Mesendoderm (in vitro differentiated cells): ENCODE data around the gene FPR2.
A peak's percentile ranks its signal among the peaks of the same experiment; 100 is the strongest.
"Not testable (repeated sequence)": the region's sequence is repeated elsewhere in the genome, so short reads cannot be mapped to it uniquely, and the experiment has no call there.

Experiments
- DNase-seq: peaks from one replicate; pipeline ENCODE4 v3.0.0; 2013
- H2AK5ac ChIP-seq: 2 replicates; pipeline ENCODE4 v1.6.1; 2013; ENCODE audit warnings: low read length, inconsistent platforms
- H2BK120ac ChIP-seq: 2 replicates; pipeline ENCODE4 v1.6.1; 2013; ENCODE audit warnings: low read depth, mild to moderate bottlenecking, low read length, moderate library complexity, mixed read lengths
- H2BK15ac ChIP-seq: replicated peaks from 2 replicates; pipeline ENCODE4 v1.6.1; 2013; ENCODE audit warnings: low read depth, mild to moderate bottlenecking, moderate library complexity
- H2BK5ac ChIP-seq: 2 replicates; pipeline ENCODE4 v1.6.1; 2013; ENCODE audit warnings: low read length, inconsistent platforms
- H3K18ac ChIP-seq: 2 replicates; pipeline ENCODE4 v1.6.1; 2013; ENCODE audit warnings: mild to moderate bottlenecking, low read length, mixed read lengths
- H3K23ac ChIP-seq: one replicate; pipeline ENCODE4 v1.6.1; 2013; ENCODE audit warnings: low read length
- H3K27ac ChIP-seq: 2 replicates; pipeline ENCODE4 v1.5.1; 2013; ENCODE audit warnings: low read depth, mild to moderate bottlenecking, inconsistent platforms, low read length, moderate library complexity
- H3K27me3 ChIP-seq: 2 replicates; pipeline ENCODE4 v1.6.1; 2013; ENCODE audit warnings: low read length, control low read depth, mild to moderate bottlenecking, inconsistent platforms; ENCODE audit not compliant: insufficient read depth, poor library complexity
- H3K36me3 ChIP-seq: 2 replicates; pipeline ENCODE4 v1.6.1; 2013; ENCODE audit warnings: low read length, inconsistent platforms; ENCODE audit not compliant: control insufficient read depth, insufficient read depth
- H3K4ac ChIP-seq: one replicate; pipeline ENCODE4 v1.6.1; 2013; ENCODE audit warnings: low read depth, mild to moderate bottlenecking, low read length, moderate library complexity
- H3K4me1 ChIP-seq: 2 replicates; pipeline ENCODE4 v1.6.1; 2013; ENCODE audit warnings: low read depth, low read length, inconsistent platforms; ENCODE audit not compliant: control insufficient read depth
- H3K4me2 ChIP-seq: 2 replicates; pipeline ENCODE4 v1.6.1; 2013; ENCODE audit warnings: low read length
- H3K4me3 ChIP-seq: 2 replicates; pipeline ENCODE4 v1.5.1; 2013; ENCODE audit warnings: mild to moderate bottlenecking, low read length
- H3K56ac ChIP-seq: one replicate; pipeline ENCODE4 v1.6.1; 2013; ENCODE audit warnings: low read length
- H3K79me1 ChIP-seq: 2 replicates; pipeline ENCODE4 v1.6.1; 2013; ENCODE audit warnings: low read length, inconsistent platforms
- H3K79me2 ChIP-seq: 2 replicates; pipeline ENCODE4 v1.6.1; 2013; ENCODE audit warnings: mild to moderate bottlenecking, low read length; ENCODE audit not compliant: control insufficient read depth, insufficient read depth
- H3K9ac ChIP-seq: 2 replicates; pipeline ENCODE4 v1.6.1; 2013; ENCODE audit warnings: low read length, inconsistent platforms
- H4K5ac ChIP-seq: one replicate; pipeline ENCODE4 v1.6.1; 2013; ENCODE audit warnings: low read length
- H4K8ac ChIP-seq: one replicate; pipeline ENCODE4 v1.6.1; 2013; ENCODE audit warnings: low read depth, mild to moderate bottlenecking, control low read depth, low read length, moderate library complexity
- WGBS: extraction: QIAGEN DNeasy Blood & Tissue Kit; methylation state at CpG from one replicate; pipeline ENCODE4 v1.1.7; 2013; ENCODE audit warnings: low lambda C conversion rate, missing lambda C conversion rate; ENCODE audit not compliant: insufficient coverage; ENCODE audit errors: extremely low coverage; 5-methylcytosine and 5-hydroxymethylcytosine counted together

FPR2 gene

GRCh38 chr19:51800473-51801244 lies 39.7 kb downstream of the FPR2 start:
- no CpG with 5 or more reads among the region's 7 CpGs for WGBS

GRCh38 chr19:51802775-51803174 lies 41.8 kb downstream of the FPR2 start:
- H2BK5ac ChIP-seq: no peak overlapping the region
- H3K79me1 ChIP-seq: no peaks in the 10 kb centered on the region
- H3K27ac ChIP-seq: no peak overlapping the region
- 100% methylated on average over 1 of the region's 2 CpGs for WGBS
- DNase-seq: no peak
- no peak overlapping the region for H4K5ac ChIP-seq
- H3K36me3 ChIP-seq: no peaks in the 10 kb centered on the region
- no peak overlapping the region for H2BK120ac ChIP-seq
- H3K18ac ChIP-seq: no peak overlapping the region
- no peak overlapping the region for H3K4me2 ChIP-seq
- H2BK15ac ChIP-seq: no peak overlapping the region
- no peak overlapping the region for H3K23ac ChIP-seq
- no peak overlapping the region for H4K8ac ChIP-seq
- H3K27me3 ChIP-seq: no peaks in the 10 kb centered on the region
- H3K79me2 ChIP-seq: no peaks in the 10 kb centered on the region
- no peaks in the 10 kb centered on the region for H3K4me1 ChIP-seq
- no peak overlapping the region for H3K56ac ChIP-seq
- no peak overlapping the region for H2AK5ac ChIP-seq
- H3K9ac ChIP-seq: no peak overlapping the region
- no peak overlapping the region for H3K4ac ChIP-seq
- no peak overlapping the region for H3K4me3 ChIP-seq

More at GRCh38 chr19:51800473-51801244, 39.7 kb downstream of the FPR2 start:
- Histone ChIP-seq H3K4me1 (no peaks in the 10 kb centered on the region), H4K5ac (no peak overlapping the region), H3K79me2 (no peaks in the 10 kb centered on the region), H3K79me1 (no peaks in the 10 kb centered on the region), H3K23ac (no peak overlapping the region), H2BK120ac (no peak overlapping the region), H3K27me3 (no peaks in the 10 kb centered on the region), H2BK15ac (no peak overlapping the region), H4K8ac (no peak overlapping the region), H3K18ac (no peak overlapping the region), H3K4me2 (no peak overlapping the region), H2BK5ac (no peak overlapping the region), H2AK5ac (no peak overlapping the region), H3K36me3 (no peaks in the 10 kb centered on the region), H3K4me3 (no peak overlapping the region), H3K56ac (no peak overlapping the region), H3K9ac (no peak overlapping the region), H3K4ac (no peak overlapping the region), H3K27ac (no peak overlapping the region)
- no peak for DNase-seq

- Histone ChIP-seq H3K4me2 (no peak overlapping the region), H3K27me3 (no peaks in the 10 kb centered on the region), H3K18ac (no peak overlapping the region), H3K36me3 (no peaks in the 10 kb centered on the region), H3K4me1 (peaks cover 2% of the 10 kb centered on the region), H2AK5ac (no peak overlapping the region), H4K8ac (no peak overlapping the region), H3K23ac (no peak overlapping the region), H2BK15ac (no peak overlapping the region), H3K79me2 (no peaks in the 10 kb centered on the region), H3K9ac (no peak overlapping the region), H3K4me3 (no peak overlapping the region), H3K27ac (no peak overlapping the region), H3K79me1 (no peaks in the 10 kb centered on the region), H4K5ac (no peak overlapping the region), H3K4ac (no peak overlapping the region), H2BK5ac (no peak overlapping the region), H2BK120ac (no peak overlapping the region), H3K56ac (no peak overlapping the region)
- WGBS: no CpG with 5 or more reads among the region's 4 CpGs
- no peak for DNase-seq
Measured at GRCh38 chr19:51803519-51803918, 42.5 kb downstream of the FPR2 start.

- DNase-seq: no peak
Measured at GRCh38 chr19:51803967-51804366, 43.0 kb downstream of the FPR2 start.

GRCh38 chr19:51804789-51805188 lies 43.8 kb downstream of the FPR2 start:
- not testable (repeated sequence) for H3K56ac ChIP-seq, H3K36me3 ChIP-seq, H2AK5ac ChIP-seq, H2BK5ac ChIP-seq, H3K27ac ChIP-seq, H3K4ac ChIP-seq, H3K23ac ChIP-seq, H3K79me2 ChIP-seq, H2BK120ac ChIP-seq, H4K8ac ChIP-seq, H3K4me1 ChIP-seq, H2BK15ac ChIP-seq, H3K79me1 ChIP-seq, H3K4me3 ChIP-seq, H3K9ac ChIP-seq, H4K5ac ChIP-seq, H3K4me2 ChIP-seq, H3K18ac ChIP-seq, H3K27me3 ChIP-seq
- DNase-seq: peak; percentile 22
- no CpG with 5 or more reads among the region's 9 CpGs for WGBS

More at GRCh38 chr19:51803967-51804366, 43.0 kb downstream of the FPR2 start:
- Histone ChIP-seq H3K18ac (no peak overlapping the region), H3K4ac (no peak overlapping the region), H3K9ac (no peak overlapping the region), H3K4me3 (no peak overlapping the region), H3K4me1 (peaks cover 2% of the 10 kb centered on the region), H3K27ac (no peak overlapping the region), H2AK5ac (no peak overlapping the region), H3K79me1 (no peaks in the 10 kb centered on the region), H2BK15ac (no peak overlapping the region), H3K79me2 (no peaks in the 10 kb centered on the region), H3K36me3 (no peaks in the 10 kb centered on the region), H3K4me2 (no peak overlapping the region), H4K8ac (no peak overlapping the region), H3K23ac (no peak overlapping the region), H2BK120ac (no peak overlapping the region), H4K5ac (no peak overlapping the region), H3K56ac (no peak overlapping the region), H3K27me3 (no peaks in the 10 kb centered on the region), H2BK5ac (no peak overlapping the region)
- WGBS: no CpG with 5 or more reads among the region's 5 CpGs

GRCh38 chr19:51805396-51805795 lies 44.4 kb downstream of the FPR2 start:
- H3K56ac ChIP-seq, H3K27ac ChIP-seq, DNase-seq, H3K23ac ChIP-seq, H4K5ac ChIP-seq, H3K4me3 ChIP-seq, H3K4ac ChIP-seq, H3K79me1 ChIP-seq, H3K18ac ChIP-seq, H3K9ac ChIP-seq, H3K4me2 ChIP-seq, H3K4me1 ChIP-seq, H3K36me3 ChIP-seq, H3K27me3 ChIP-seq, H2BK5ac ChIP-seq, H4K8ac ChIP-seq, H2BK15ac ChIP-seq, H2AK5ac ChIP-seq, H3K79me2 ChIP-seq: not testable (repeated sequence)
- H2BK120ac ChIP-seq: peak overlapping the region; percentile 9
- WGBS: no CpG with 5 or more reads among the region's 8 CpGs
